GM18526 (cell line): ENCODE data around the gene TASL.

ENCODE experiments used
- POLR2A ChIP-seq: IDR thresholded peaks from 3 replicates; pipeline ENCODE4 v1.6.1; 2011; ENCODE audit not compliant: insufficient read length; ENCODE audit errors: extremely low read depth

TASL gene

GRCh38 chrX:30513284-30513683, 64.3 kb downstream of the TASL start:
- no peak for TF ChIP-seq POLR2A
